ENCODE results near the gene LHX3.

DNA sequence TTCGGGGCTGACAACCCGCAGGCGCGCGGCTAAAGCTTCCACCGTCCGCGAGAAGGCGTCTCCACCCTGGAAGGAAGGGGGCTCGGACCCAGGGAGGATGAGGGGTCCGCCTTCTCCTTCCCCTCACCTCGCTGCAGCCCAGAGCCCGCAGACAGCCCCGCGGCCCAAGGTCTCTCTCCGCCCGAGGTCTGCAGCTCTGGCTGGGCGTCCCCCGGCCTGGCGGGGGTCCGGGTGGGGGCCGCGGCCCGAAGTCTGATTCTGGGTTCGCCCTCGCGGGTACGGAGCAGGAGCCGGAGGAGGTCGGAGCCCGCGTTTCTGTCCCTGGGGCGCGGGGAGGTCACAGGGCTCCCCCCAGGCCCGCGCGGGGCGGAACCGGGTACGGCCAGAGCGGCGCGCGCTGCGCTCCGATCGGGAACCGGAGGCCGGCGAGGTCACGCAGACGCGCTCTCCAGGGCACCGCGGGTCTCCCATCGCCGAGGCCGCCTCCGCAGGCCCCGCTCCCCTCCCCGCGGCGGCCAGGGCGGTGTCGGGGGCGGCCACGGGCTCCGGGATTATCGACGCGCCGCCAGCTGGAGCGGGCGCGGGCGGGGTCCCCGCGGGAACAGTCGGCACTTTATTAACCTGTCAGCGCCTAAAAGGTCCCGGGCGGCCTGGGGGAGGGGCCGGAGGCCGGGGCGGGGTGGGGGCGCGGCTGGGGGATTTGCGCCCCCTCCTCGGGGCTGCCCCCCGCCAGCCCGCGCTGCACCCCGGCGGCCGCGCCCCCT is 11.6 kb downstream of the LHX3 start:
- TF ChIP-seq, protein P1, sequence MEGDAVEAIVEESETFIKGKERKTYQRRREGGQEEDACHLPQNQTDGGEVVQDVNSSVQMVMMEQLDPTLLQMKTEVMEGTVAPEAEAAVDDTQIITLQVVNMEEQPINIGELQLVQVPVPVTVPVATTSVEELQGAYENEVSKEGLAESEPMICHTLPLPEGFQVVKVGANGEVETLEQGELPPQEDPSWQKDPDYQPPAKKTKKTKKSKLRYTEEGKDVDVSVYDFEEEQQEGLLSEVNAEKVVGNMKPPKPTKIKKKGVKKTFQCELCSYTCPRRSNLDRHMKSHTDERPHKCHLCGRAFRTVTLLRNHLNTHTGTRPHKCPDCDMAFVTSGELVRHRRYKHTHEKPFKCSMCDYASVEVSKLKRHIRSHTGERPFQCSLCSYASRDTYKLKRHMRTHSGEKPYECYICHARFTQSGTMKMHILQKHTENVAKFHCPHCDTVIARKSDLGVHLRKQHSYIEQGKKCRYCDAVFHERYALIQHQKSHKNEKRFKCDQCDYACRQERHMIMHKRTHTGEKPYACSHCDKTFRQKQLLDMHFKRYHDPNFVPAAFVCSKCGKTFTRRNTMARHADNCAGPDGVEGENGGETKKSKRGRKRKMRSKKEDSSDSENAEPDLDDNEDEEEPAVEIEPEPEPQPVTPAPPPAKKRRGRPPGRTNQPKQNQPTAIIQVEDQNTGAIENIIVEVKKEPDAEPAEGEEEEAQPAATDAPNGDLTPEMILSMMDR (IDR thresholded peaks at IDR 0.05): no peak
- TF ChIP-seq POLR2A (IDR thresholded peaks at IDR 0.05): no peak

Measured in prostate gland (tissue), 2 donors.